GM19023 (cell line): ENCODE measurements around the gene HPS3.
"Not testable (repeated sequence)": the region's sequence is repeated elsewhere in the genome, so short reads cannot be mapped to it uniquely, and the experiment has no call there.

Experiments used
- ATAC-seq: cut with Tn5 transposase; IDR thresholded peaks from one replicate; pipeline ENCODE4 v1.9.1; 2021; ENCODE audit warnings: mild to moderate bottlenecking, moderate library complexity; ENCODE audit not compliant: unreplicated experiment

HPS3 gene

GRCh38 chr3:149129326-149130205 lies at the start of gene HPS3:
HPS3 (plus strand) TSS chr3:149129638; CDS start chr3:149129724, 86 bp downstream.
- ATAC-seq = peak; percentile 94

GRCh38 chr3:149080011-149080698 lies 49.3 kb upstream of the HPS3 start:
- ATAC-seq = no peak

GRCh38 chr3:149080699-149081091 lies 48.7 kb upstream of the HPS3 start:
- ATAC-seq = no peak

- ATAC-seq = no peak
Observed at GRCh38 chr3:149081772-149082171, 47.7 kb upstream of the HPS3 start.

GRCh38 chr3:149085828-149086231 lies 43.6 kb upstream of the HPS3 start:
- peak; percentile 33 for ATAC-seq

- peak; percentile 99 for ATAC-seq
Observed at GRCh38 chr3:149086232-149086988, 43.0 kb upstream of the HPS3 start, which contains the start of gene HLTF. HLTF (minus strand) TSS chr3:149086533; CDS start chr3:149086336, 197 bp downstream.

GRCh38 chr3:149087208-149087607 lies 42.2 kb upstream of the HPS3 start:
- no peak for ATAC-seq

GRCh38 chr3:149089395-149089794 lies 40.0 kb upstream of the HPS3 start:
- no peak for ATAC-seq

- ATAC-seq = no peak
Observed at GRCh38 chr3:149090461-149090860, 39.0 kb upstream of the HPS3 start.

GRCh38 chr3:149090907-149091306 lies 38.5 kb upstream of the HPS3 start:
- ATAC-seq = no peak

- ATAC-seq = no peak
Observed at GRCh38 chr3:149091983-149092382, 37.5 kb upstream of the HPS3 start.

GRCh38 chr3:149095487-149095886 lies 34.0 kb upstream of the HPS3 start:
- no peak for ATAC-seq

GRCh38 chr3:149097987-149098386 lies 31.5 kb upstream of the HPS3 start:
- not testable (repeated sequence) for ATAC-seq

GRCh38 chr3:149101154-149101553 lies 28.3 kb upstream of the HPS3 start:
- no peak for ATAC-seq

- ATAC-seq = no peak
Observed at GRCh38 chr3:149101641-149102040, 27.8 kb upstream of the HPS3 start.

- ATAC-seq = no peak
Observed at GRCh38 chr3:149104484-149104883, 25.0 kb upstream of the HPS3 start.

- no peak for ATAC-seq
Observed at GRCh38 chr3:149114458-149114857, 15.0 kb upstream of the HPS3 start.

- no peak for ATAC-seq
Observed at GRCh38 chr3:149115114-149115513, 14.3 kb upstream of the HPS3 start.

GRCh38 chr3:149118724-149119123 lies 10.7 kb upstream of the HPS3 start:
- no peak for ATAC-seq

GRCh38 chr3:149119466-149119865 lies 10.0 kb upstream of the HPS3 start:
- no peak for ATAC-seq
